NCI-H2227 (cell line): ENCODE data around the gene WDFY4.

Source experiments
- DNase-seq: peaks from one replicate; lab custom pipeline; 2025; ENCODE audit not compliant: unreplicated experiment; lab: John Stamatoyannopoulos, UW

Gene WDFY4

DNA sequence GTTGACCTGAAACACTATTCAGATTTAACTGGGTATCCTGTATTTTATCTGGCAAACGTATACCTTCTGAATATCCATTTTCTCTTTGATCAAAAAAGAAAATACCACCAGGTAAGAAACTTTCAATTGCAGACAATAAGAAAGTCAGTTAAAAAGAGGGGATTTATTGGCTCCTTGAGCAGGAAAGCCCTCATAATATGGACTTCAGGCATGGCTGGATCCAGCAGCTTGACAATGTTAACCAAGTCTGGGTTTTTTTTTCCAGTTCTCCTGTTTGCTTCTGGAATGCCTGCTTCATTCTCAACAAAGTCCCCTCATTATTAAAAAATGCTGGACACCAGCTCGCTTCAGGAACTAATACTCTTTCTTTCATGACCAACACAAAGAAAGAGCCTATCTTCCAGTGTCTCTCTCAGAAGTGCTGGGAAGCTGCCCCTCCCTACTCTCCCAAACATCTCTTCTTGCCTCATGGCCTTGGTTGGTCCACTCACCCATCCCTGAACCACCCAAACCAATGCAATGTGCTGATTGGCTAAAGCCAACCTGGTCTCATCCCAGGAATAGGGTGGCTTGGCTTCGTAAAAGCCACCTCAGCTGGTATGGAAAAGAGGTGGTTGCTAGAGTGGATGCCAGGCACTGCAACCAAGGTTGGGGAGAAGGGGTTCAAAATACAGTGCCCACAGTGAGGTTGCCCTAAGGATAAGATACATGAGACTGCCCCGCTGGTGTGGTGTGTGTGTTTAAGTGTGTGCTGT, 30.6 kb upstream of the WDFY4 start:
- DNase-seq = no peak

DNA sequence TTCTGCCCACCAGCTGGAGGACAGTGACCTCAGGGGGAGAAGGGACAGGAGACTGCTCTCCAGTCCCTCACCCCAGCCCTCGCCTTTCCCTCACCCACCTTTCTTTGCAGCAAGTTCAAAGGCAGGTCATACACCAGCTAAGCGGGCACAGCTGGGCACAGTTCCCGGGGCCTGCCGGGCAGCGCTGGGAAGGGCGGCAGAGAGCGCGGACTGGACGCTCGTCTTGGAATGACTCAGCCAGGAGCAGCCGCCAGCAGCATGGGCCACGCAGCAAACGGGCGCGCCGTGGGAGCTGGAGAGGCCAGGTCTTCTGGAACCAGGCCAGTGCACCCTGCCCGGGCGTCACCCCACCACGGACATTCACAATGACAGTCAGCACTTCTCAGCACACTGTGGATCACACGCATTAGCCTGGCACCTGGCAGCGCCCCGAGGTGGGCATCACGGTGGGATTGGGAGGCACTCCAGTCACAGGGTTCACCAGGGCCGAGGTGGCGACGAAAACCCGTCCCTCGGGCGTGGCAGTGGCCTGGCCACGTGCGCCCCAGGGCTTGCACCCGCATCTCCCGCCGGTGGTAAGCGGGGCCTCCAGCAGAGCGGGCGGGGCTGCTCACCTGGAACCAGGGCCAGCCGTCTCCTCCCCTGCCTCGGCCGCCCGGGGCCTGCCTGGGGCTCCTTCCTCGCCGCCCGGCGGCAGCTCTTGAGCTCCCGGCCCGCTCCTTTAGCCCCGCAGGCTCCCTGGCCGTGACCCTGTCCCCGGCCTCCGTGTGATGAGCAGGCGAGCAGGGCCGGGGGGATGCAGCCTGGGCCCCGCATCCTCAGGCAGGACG, 29.0 kb upstream of the WDFY4 start:
- peak; percentile 4 for DNase-seq

DNA sequence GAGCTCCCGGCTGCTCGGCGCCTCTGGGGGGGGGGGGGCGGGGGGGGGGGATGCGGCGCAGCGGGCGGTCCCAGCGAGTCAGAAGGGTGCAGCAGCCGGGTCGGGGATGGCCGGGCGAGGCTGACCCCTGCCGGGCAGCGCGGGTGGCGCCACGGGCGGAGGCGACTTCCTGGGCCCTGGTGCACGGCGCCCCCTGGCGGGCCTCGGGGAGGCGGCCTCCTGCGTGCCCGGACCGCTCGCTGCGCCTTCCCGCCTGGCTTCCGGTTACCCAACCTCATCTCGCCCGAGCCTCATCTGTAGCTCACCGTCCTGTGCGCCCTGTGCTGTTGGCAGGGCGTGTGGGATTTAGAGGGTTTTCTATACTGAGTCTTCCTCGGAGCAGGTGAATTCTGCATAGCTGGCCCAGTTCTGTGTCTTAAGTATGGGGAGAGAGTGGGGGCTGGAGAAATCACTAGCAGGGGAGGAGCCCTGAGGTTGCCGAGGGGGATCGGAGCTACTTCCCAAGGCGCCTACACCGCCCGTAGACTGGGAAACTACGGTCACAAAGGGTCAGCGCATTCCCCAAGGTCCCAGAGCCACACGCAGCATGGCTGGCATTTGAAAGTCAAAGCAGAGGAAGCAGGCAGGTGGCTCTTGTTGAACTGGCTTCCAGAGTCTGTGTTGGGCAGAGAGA, 28.3 kb upstream of the WDFY4 start:
- DNase-seq = peak; percentile 76

DNA sequence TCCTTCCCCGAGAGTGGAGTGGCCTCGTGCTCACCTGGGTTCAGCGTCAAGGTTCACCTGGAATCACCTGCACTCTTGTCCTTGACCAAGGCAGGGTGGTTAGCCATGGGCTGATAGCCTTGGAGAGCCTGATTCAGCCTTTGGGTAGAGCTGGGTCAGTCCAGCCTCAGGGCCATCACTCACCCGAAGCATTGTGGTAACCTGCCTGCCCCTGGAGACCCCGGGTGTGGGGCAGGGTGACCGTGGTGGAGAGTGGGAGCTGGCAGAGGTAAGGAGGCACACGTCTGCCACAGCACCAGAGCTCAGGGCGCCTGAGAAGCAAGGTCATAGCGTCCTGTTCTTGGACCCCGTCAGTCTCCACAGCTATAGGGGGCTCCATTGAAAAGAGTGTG, 27.8 kb upstream of the WDFY4 start:
- no peak for DNase-seq

DNA sequence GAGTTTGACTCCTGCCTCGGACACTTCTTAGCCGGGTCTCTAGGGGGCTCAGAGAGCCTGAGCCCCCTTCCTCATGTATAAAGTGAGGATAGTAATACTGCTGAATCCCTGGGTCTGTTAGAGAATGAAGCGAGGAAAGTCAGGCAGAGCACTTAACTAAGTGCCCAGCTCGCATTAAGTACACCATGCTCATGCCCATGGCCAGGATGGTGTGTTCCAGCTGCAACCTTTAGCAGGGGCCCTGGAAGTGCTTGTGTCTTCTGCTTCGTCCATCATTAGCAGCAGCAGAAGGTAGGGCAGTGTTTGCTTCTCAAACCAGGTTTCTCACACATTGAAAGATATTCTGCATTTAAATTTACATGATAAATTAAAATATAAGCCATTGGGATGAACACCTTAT, 27.3 kb upstream of the WDFY4 start:
- DNase-seq = no peak

DNA sequence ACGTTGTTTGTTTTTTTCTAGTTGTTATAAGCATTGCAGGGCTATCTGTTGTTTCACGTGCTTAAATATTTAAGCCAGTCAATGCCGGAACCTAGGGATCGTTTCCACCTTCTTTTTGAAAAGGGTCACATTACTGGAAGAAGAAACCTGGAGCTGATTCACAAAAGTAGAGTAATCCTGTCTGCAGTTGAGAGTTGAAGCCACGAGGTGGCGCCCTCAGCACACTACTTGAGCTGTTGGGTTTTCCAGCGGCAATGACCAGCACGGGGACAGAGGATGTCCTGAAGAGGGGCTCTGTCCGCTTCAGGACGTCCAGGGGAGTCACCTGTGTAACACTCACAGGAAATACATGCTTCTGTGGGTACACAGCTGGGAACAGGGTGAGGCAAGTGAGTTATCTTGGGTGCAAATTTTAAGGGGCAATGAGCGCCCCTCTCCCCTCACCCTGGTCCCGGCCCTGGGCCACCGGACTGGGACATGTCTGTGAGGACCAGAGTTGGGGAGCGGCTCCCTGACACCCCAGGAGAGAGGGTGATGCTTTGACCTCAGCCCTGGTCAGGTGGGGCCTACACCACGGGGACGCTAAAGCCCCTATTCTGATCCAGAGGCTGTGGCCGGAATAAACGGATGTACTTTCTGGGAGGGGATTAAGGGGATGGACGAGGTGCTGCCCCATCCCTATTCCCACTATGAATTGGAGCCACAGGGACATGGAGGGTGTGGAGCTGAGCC, 26.3 kb upstream of the WDFY4 start:
- DNase-seq = peak; percentile 74

DNA sequence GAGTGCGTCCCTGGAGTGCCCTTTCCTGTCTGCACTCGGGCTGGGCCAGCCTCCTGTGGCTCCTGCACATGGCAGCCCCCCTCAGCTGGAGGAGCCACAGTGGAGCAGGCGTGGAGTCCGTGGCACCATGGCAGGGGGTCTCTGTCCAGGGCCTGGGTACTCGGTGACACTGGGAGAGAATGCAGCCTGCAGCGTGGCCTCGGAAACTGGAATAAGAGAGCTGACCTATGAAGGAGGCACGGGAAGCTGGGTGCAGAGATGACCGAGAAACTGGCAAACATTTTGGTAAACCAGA, 25.8 kb upstream of the WDFY4 start:
- no peak for DNase-seq

DNA sequence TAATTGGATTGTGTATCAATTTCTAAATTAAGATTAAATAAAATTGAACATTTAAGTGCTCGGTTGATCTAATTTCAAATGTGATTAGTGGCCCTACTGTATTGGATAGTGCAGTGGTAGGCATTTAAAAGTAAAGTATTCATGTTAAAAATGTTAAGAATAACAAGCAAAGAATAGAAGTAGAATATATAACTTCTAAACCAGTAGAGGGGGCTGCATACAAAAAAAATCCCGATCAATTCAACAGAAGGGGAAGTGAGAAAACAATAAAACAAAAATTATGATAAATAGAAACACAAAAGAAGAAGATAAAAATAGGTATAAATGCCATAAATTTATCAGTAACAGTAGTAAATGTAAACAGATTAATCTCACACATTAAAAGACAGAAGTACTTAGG, 24.9 kb upstream of the WDFY4 start:
- no peak for DNase-seq

DNA sequence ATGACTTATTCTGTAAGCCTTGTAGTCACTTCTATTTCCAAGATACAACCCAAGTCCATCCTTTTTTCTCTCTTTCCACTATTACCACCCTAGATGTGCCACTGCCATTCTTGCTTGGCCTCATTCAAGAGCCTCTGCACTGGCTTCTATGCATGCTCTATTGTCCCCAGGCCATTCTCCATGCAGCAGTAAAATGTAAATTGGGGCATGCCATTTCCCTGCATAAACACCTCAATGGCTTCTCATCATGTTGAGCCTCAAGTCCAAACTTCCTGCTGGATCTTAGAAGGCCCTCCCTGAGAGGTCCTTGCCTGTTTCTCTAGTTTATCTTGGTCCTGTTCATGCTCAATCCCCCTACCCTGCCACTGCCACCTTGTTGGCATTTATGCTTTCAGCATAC, 23.2 kb upstream of the WDFY4 start:
- no peak for DNase-seq

DNA sequence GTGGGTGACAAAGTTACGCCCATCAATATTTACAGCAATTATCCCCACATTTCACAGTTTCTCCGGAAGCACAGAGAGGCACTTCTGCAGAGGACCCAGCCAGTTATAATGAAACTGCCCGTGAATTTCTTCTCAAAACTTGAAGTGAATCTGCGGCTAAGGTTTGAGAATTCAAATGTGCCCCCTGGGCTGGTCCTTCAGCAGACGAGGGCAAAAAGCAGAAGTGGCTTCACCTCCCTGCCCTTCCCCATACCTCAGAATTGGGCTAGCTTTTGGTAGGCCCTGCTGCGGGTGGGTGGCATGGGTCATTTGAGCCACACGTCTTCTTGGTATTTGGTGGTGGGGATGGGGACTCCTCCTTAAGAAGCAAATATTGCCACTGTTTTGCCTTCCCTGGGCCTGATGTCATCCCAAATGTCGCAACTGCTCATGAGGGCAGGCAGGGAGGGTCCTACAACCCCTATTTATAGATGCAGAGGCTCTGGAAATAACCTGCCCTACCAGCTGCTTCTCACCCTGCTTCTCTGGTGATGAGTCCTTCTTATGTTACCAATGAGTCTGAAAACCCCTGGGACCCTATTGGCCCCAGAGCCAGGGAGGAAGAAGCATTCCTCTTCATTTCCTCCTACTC, 16.6 kb upstream of the WDFY4 start:
- DNase-seq = no peak

DNA sequence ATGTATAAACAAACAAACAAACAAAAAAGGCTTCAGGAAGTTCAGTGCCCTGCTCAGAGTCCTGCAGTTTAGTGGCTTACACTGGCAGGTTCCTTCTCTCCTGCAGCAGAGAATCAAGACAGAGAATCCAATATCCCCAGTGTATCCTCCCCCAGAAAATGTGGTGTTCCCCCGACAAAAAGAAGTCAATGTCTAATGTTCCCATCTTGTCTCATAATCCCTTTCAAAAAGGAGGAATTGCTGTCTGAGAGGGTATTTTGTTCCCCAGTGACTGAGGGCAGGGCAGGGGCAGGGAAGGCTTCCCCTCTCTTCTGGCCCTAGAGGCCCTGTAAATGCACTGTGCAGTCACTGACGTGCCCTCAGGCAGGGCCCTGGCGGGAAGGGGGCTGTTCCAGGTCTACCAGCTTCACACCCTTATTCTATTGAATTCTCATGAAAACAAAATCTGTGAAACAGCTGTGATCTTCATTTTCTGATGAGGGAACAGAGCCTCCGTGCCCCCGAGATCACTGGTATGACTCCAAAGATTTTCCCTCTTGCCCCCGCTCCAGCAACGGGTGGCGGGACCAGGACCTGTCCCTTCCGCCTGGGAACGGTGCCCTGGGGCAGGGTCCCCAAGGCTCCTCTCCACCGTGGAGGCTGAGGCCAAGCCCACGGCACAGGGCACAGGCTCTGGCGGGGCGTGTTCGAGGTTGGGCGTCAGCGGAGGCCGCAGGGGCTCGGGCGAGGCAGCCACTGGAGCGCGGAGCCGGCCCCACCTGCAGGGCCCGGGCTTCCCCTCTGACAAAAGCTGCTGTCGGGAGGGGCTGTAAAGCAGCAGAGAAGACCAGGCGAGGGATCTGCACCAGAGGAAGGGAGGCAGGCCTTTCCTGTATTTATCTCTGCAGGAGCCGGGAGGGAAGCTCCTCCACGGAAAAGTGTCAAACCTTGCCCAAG, 13.4 kb upstream of the WDFY4 start:
- DNase-seq = peak; percentile 16

DNA sequence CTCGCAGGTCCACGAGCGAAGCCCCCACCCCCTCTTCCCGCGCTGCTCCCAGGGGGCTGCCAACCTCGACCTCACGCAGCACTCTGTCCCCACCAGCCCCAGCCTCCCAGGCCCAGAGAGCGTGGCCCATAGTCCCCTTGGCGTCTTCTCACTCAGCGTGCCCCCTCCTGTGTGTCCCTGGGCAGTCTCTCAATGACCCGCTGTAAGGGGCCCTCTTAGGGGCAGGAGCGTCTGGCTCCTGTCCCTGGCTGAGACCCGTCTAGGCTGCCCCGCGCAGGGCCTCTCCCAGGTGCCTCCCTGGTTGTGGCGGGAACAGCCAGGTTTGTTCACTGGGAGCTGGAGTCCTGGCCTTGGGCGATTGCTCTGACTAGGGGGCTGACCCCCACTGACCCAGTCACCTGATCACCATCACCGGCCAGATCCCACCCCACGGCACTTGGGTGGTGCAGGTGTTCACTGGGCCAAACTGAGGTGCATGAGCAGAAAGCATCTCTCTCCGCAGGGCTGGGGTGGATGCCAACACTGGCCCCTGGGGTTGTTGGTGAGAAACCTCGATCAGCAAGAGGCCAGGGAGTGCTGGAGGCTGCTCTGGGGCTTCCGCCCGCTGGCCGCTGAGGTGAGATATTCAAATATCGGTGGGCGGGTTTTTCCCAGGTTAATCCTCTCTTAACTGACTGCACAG, 12.6 kb upstream of the WDFY4 start:
- DNase-seq = no peak

DNA sequence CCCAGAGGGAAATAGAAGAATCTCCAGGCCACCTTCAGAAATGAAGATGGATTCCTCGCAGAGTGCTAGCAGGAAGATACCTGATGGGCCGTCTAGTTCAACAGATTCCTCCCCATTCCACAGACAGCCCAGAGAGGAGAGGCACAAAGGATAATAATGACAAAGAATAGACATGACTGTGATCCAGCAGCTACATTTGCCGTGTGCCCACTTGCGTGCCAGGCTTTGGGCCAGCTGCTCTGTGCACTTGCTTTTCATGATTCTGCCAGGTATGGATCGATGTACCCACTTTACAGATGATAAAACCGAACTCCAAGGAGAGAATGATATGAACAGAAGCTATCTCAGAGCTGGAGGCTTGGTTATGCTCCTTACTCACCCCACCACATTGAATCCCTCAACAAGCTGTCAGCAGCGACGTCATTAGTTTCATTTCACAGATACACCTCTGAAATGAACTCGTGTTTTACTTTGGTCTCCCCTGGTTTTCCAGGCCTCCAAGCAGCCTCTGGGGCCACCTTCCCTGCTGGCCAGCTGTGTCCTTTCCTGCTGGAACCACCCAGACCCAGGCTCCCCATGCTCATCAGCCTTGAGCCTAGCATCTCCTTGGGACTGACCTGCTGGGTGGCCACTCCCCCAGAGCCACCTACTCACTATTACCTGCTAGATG, 11.9 kb upstream of the WDFY4 start:
- DNase-seq = no peak

DNA sequence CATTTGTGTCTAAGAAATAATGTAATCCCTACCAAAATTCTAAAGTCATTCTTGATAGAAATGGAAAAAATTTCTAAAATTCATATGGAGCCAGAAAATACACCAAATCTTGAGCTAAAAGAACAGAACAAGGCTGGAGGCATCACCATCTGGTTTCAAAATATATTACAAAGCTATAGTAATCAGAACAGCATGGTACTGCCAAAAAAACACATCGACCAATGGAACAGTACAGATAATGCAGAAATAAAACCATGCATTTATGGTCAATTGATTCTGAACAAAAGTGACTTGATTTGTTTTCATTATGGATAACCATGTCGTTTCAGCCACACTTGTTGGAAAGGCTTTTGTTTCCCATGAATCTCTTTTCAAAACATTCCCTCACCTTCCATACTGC, 7.0 kb upstream of the WDFY4 start:
- DNase-seq = no peak

DNA sequence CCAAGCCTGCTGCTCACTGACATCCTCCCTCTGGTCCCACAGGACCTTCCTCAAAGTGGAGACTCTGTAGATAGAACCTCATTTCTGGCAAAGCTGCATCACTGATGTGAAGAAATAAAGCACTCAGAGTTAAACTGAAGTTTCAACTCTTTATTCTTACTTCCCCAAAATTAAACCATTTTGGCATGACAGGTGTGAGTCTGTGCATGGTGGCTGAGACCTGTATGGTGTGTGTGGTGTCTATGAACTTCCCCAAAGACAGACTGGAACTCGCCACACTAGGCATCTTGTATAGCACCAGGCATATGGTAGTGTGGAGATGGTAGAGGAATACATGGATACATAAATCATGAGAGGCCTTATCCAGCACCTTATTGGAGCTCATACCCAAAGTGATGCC, 6.6 kb upstream of the WDFY4 start:
- DNase-seq = no peak

DNA sequence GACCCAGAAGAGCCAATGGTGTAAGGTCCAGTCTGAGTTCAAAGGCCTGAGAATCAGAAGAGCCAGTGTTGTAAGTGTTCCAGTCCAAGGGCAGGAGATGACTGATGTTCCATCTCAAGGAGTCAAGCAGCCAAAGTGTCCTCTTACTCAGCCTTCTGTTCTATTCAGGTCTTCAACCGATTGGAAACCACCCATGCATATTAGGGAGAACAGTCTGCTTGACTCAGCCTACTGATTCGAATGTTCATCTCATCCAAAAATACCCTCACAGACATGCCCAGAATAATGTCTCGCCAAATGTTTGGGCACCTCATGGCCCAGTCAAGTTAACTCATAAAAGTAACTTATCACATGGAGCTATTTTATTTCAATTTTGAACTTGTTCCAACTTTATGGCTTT, 2.9 kb upstream of the WDFY4 start:
- DNase-seq = no peak

DNA sequence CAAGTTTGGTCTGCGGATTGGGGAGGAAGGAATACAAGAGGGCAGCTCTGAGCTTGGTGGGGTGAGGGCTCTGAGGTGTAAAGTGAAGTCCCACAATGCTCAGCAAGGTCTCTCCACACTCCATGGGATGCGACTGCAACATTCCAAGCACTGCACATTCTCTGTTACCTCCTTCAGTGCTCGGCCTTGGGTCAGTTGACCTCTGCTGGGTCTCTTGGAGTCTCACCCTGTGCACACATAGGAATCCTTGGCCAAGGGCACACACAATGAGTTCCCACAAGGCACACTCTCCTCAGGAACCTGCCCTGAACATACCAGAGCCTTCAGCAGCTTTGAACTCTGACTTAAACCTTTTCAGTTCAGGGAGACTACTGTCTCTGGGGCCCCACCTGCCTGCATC, 2.4 kb upstream of the WDFY4 start:
- DNase-seq = no peak

DNA sequence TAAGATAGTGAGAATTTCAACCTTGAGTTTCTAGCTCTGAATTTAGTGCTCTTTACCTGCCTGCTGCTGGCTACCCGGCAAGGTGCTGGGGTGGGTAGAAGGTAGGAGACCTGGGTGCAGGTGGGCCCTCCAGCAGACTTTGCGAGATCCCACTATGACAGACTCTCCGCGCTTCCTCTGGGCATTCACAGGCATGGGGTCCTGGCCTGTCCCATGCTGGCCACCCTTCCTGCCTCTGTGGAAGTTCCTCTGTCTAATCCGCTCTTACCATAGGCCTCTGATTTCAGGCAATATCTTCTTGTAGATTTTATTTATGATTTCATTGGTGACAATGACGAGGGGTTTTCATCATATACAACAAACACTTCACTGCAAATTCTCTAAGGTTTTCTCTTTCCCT, 1.2 kb upstream of the WDFY4 start:
- no peak for DNase-seq

DNA sequence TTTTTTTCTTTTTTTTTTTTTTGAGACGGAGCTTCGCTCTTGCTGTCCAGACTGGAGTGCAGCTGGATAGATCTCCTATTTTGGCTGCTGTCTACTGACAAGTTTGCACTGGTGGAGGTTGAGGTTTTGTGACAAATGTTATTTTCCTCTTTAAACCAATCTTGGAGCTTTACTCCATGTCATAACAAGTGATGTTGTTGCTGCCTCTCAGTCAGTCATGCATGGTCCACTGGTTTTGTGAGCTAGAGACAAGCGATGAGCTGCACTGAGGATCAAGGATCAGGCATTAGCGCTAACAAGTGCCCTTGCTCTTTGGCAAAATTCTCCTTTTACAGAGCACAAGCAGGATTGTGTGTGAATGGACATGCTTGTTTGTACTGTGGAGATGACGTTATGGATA, 805 bp upstream of the WDFY4 start:
- no peak for DNase-seq
